M059J (cell line): ENCODE results near the gene PRLHR. TPM values are rescaled to one million over a fixed set of nuclear protein-coding genes. Genes with fewer than 3 reads are reported as not detected.

ENCODE experiments used
- DNase-seq: peaks from one replicate; pipeline ENCODE4 v3.0.0-alpha.2; 2012; ENCODE audit warnings: low read depth
- total RNA-seq: library from RNA; depleted of rRNA; stranded (reverse); fragments of >200 nt; shearing (Covaris generic); gene quantifications from 2 replicates; pipeline ENCODE4 v1.2.3, GENCODE V29; 2014

The PRLHR gene
- total RNA-seq, 1 experiment from 2014 or later: not detected

DNA sequence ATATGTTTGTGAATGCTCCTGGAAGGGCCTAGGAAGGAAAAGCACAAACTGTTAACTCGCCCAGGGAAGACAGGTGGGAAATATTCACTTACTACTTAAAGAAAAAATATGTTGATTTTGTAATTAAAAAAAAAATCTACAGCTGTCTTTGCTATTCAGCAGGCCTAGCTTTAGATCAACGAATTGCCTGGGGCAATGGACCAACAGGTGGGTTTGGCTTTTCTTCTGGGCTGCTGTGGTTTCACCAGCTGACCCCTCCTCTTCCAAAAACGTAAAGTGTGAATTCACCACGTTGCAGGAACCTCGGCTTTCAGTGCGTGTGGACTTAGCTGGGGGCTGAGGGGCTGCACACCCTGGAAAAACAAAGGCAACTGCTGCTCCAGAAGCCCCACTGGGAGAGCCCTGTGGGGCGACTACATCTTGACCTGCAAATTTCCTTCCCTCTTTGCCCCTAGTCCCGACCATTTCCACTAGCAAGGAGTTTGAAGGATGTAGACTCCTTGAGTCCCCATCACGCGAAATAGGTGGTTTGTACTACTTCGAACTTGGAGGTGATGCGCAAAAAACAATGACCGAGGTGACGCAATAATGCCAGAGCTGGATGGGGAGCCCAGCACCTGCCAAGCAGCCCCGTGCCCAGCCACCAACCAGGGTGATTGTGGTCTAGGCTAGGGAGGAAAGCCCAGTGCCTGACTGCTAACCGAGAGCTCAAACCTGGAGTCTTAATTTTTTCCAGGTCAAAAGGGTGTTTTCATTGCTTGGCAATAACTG, 7.4 kb downstream of the PRLHR start:
- no peak for DNase-seq

DNA sequence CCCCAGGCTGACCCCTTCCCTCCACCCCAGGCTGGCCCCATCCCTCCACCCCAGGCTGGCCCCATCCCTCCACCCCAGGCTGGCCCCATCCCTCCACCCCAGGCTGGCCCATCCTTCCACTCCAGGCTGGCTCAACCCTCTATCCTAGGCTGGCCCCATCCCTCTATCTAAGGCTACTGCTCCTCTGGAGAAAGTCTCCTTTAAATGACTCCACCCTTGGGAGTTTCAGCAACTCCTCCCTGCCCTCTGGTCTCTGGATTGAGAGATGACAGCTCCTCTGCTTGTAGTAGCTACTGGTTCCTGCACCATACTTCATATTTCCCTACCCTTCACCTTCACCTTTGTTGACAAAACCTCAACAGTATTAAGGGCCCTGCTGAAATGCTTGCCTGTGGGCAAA, 8.5 kb downstream of the PRLHR start:
- no peak for DNase-seq

DNA sequence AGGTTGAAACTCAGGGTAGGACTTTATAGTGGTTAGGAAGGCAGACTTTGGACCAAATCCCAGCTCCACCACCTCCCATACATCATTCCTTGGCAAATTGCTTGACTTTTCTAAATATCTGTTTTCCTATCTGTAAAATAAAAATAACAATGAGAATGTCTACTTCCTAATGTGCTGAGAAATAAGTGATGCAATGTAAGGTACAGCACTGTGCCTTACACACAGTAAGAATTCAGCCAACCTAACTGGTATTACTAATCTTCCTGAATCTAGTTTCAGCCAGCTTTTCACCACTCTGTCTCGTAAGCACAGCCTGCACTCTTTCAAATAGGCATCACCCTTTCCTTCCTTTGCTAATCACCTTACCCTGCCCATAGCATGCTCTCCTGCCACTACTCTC, 9.7 kb downstream of the PRLHR start:
- peak; percentile 13 for DNase-seq

DNA sequence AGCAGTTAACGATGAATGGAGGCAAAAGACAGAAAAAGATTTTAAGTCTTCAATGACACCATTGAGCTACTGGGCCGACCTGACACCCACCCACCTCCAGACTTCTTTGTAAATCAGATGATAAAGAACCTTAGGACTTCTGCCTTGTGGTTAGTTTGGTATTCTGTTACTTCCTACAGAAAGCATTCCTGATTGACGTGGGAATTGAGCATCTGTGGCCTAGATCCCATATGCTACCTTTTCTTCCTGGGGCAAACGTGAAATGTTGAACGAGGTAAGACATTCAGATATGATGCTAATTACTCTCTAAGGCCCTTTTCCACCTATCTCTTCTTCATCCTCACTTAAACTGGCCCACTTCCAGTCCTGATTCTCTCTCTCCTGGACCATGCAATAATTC, 10.2 kb downstream of the PRLHR start:
- DNase-seq: peak; percentile 27

DNA sequence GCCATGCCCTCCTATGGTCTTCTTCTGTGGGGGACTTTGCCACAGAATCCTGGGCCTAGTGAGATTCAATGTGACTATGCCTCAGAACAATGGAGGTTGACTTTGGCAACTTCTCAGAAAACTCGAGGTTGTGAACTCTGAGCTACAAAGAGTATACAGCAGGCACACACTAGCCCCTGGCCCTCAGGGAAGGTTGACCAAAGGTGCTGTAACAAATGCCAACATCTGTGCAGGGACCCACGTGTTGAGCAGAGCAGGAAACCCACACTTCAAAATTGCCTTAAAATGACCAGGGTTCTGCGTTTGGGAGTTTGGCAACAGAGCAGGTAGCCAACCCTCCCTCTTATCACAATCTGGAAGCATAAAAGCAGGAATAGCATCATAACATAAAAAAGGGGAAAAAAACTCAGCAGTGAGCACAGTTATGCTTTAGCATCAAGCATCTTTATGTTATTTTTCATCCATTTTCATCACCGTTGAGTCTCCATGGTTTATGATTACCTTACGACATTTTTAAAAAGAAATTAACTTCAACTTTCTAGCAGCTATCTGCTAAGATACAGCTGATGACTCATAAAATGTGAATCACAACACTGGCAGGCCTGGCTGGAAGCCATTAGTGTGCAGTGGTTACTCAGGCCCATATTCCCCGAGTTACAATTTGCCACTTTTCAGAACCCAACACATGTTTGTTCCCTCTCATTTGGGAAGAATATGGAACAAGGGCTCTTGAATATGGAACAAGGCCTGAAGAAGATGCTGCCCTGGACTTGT, 11.1 kb downstream of the PRLHR start:
- peak; percentile 85 for DNase-seq

DNA sequence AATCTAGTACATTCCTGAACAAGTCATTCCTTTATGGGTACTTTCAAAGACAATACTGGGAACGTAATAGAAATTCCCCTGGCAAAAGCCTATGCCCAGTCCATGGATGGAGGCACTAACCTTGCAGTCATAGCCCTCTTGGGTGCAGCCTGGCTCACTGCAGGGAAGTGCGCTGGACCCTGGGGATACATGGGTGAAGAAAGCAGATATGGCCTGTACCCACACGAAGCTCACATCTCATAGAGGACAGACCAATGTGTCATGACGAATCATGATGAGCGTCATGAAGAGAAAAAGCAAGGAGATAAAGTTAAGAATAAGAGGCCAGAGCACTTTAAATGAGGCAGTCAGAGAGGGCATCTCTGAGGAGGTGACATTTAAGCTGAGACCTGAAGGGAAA, 11.8 kb downstream of the PRLHR start:
- no peak for DNase-seq

DNA sequence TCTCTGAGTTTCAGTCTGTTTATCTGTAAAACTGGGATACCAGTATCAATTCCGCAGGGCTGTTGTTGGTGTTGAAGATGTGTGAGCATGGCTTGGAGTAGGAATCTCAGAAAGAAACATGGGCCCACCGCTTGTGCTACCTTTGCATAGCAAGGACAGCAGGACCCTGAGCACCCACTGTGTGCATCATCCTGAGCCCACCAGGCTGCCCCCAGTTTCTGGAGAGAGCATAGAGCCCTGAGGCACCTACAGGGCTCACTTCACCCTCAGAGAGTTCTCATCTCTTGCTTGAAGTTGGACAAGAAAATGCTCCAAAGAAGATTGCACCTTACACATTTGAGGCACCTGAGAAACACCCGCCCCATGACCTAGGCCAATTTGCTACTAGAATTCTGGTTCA, 12.9 kb downstream of the PRLHR start:
- DNase-seq: no peak

DNA sequence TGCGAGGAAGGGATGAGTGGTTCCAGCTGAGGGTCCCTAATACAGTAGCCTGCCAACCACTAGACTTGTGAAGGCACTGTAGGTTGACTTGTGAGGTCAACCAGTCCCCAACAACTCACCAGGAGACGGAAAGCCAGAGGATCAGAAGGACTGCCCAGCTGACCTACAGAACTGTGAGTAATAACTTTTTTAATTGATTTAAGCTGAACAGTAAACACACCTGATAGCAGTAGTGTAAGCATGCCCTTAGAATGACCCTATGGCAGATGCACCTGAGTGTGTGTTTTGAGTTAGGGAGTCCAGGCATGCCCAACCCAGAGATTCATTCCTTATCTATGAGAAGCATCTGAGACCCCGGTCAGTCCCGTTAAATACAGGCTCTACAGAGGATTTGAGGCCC, 14.1 kb downstream of the PRLHR start:
- no peak for DNase-seq

DNA sequence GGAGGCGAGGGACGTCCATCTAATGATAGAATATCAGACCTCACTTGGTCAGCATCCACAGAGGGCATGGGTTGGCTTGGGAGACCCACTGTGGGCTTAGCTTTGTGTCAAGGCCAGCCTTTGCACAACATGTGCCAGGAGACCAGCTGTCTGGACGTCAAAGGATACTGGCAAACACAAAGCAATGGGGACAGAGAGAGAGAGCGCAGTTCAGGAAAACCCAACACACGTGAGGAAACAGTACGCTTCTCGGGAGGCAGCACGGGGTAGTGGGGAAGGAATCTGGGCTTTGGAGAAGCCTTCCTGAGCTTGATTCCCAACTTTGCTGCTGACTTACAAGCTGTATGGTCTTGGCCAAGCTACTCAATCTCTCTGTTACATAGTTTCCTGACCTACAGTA, 14.7 kb downstream of the PRLHR start:
- no peak for DNase-seq

DNA sequence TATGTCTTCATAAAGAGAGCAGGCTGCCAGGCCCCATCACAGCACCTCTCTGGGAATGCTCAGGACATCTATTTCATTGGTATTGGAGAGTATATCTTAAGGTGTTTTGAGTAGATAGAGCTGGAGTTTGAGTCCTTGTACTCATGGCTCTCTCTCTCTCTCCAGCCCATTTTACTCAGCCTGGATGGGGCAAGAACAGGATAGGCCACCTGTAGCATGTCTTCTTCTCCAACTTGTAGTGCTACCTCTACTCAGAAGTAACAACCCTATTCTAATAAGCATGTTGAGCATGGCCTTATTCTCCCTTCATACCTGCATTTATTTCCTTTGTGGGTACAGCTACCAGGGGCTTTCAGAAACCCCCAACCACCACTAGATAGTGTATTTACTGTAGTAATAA, 21.9 kb downstream of the PRLHR start:
- DNase-seq: no peak

DNA sequence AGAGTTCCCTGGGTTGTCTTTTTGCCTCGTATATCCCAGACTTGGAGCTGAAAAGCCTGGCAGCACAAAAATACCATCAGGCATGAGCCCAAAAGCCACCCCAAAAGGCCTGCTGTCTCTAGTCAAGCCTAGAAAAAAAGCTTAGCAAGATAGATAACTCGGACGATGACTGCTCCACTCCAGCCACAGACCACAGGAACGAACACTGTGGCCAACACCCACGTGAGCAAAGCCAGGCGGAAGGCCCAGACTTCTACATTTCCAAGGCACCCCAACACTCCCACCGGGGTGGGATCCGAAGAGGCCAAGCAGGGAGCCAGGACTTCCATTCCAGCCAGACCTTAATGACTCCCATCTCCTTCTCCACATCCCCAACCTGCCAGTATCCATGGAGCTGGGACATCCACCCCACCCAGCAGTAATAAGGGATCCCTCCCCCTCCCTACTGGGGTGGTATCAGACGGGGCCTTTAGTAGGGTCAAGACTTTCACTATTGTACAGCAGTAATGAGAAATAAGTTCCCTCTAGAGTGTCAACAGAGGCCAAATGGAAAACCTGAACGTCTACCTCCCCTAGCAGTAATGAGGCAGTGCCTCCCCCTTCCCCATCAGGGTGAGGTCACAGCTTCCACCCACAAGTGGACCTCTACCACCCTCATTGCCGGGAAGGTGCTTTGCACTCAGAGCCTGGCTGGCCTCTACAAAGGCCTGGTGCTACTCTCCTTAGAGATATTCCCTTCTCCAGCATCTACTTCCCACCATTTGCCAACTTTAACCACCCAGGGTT, 23.0 kb downstream of the PRLHR start:
- no peak for DNase-seq

DNA sequence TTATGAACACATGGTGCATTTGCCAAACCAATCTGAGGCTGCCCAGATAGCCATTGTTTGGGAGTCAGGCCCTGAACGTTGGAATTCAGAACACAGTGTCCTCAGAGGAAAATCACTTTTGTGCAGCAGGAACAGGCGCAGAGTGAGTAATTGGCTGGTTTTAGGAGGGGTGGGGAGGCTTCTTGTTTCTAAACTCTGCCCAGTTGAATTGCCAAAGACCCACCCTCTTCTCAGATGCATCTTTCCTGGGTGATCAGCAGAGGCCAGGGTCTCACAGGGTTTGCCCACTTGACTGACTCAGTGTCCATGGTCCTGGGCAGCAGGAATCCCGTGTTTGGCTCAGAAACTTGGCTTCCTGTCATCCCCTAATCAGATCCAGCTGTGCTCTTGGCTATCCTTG, 24.3 kb downstream of the PRLHR start:
- no peak for DNase-seq

DNA sequence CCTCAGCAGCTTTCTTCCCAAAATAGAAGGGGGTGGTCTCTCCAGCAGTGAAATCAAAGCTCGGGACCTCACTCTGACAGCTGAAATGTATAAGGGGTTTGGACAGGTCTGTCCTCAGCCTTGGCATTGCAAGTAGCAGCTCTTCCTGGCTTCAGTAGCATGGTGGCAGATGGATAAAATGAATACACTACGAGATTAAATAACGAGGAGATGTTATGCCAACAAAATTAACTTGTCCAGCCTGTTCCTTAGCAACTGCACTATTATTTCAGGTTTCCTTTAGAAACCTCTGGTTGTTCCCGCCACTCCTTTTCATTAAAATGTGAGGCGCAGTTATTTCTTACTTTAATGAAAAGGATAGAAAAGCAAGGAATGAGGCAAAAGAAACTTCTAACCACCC, 24.9 kb downstream of the PRLHR start:
- DNase-seq: no peak

DNA sequence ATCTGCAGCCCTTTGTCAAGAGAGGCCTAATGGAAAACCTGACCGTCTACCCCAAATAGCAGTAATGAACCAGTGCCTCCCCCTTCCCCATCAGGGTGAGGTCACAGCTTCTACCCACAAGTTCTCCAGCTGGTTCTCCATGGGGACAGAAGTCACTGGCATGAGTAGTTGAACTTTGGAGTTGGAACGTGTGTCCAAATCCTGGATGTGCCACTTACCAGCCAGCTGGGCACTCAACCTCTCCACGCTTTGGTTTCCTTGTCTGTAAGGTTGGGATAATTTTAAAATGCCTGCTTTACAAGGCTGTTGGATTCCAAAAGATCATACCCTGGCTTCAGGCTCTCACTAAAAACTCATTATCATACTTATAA, 25.6 kb downstream of the PRLHR start:
- no peak for DNase-seq

DNA sequence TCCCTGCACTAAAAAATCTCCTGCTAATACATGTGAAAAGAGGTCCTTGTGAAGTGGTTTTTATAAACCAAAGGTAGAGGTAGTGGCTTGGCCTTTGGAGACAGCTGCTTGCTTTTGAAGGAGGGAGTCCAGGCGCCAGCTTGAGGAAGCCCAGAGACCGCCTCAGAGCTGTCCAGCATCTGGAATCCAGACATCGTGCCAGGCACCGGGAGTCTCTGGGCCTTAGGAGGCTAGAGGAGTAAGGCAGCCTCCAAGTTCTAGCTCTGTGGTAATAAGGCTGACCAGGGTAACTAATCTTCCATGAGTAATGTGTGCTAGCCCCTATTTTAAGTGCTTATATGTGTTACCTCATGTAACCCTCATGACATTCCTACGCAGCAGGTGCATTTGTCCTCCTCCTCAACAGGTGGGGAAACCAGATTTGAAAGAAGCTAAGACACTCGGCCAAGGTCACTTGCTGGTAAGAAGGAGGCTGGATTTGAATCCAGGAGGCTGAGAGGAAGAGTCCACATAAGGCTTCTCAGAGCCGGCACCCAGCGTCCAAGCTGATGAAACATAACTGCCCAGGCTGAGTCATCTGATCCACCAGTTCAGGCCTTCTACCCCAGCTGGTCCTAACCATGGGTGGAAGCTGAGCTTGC, 26.1 kb downstream of the PRLHR start:
- DNase-seq: peak; percentile 12

DNA sequence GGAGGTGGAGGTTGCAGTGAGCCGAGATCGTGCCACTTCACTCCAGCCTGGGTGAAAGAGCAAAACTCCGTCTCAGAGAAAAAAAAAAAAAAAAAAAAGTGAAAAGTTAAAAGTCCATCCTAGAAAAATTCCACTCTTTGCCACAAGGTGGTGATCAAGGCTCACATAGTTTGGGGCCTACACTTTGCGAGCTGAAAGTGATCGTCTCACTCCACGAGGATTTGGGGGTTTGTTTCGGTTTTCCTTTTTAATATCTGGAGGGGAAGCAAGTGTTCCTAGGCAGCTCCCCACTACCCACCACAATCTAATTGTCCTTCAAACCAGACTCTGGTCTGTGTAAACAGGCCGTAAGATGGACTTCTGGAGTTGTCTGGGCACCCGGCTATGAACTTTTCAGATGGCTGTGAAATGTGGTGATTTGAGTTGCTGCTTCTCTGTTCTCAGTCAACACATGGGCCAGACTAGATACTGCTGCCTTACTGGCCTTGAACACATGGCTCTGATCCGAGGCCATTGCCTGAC, 27.1 kb downstream of the PRLHR start:
- peak; percentile 61 for DNase-seq

DNA sequence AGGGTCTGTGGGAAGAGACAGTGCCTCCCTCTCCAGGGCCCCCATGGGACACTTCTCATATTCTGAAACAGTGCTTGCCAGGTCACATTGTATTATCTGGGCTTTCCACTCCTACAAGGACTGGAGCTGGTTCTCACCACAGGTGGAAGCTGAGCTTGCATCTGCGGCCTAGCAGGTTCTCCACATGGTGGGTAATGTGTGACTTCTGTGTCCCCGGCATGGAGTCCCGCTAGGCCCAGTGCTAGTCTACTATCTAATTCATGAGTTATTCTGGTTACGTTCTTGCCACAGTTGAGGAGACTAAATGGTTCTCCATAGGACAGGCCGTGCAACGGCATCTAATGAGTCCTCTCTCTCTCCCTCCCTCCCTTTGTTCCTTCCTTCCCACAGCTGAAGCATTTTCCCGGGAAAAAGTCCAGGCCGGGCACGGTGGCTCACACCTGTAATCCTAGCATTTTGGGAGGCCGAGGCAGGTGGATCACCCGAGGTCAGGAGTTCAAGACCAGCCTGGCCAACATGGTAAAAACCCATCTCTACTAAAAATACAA, 27.7 kb downstream of the PRLHR start:
- no peak for DNase-seq

DNA sequence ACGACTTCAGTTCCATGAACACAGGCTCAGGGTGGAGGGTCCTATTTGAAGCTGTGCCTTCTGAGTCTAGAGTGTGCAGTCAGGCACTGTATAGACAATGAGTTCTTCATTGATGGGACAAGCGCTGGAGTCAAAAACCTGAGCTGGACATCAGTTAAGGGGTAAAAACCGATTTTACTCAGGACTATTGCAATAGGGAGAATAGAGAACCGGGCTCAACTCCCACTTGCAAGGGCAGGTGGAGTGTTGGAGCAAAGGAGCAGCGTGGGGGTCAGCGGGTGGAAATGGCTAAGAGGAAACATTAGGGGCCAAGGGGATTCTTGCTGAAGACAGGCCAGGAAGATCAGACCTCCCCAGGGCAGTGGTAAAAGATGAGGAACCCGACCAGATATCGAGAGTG, 28.5 kb downstream of the PRLHR start:
- DNase-seq: no peak

DNA sequence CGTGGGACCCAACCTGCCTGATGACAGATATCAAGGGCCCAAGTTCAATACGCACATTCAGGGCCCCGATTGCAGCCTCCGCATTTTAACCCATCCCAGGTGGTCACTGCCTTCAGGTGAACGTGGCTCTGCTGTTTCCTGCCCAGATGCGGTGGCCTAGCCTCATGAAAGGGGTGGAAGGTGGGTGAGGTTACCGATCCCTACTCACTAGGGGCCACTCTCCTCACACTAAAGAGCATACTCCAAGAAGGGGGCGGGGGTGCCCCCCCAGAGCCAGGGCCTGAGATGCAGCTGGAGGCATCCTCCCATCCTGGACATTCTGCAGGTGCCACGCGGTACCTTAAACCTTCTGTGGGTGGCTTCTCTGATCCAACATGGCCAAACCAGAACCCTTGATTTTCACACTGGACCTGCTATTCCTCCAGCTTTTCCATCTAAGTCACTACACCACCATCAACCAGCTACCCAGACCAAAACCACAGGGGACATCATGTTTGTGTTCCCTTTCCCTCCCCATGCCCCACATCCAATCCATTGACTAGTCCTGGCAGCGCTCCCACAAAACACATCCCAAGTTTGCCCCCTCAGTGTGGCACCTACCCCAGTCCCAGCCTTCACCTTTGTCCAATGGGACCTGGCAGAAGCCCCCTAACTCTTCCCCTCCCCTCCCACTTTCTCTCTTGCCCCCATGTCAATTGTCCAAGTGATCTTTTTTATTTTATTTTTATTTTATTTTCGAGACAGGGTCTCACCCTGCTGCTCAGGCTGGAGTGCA, 30.0 kb downstream of the PRLHR start:
- DNase-seq: no peak

DNA sequence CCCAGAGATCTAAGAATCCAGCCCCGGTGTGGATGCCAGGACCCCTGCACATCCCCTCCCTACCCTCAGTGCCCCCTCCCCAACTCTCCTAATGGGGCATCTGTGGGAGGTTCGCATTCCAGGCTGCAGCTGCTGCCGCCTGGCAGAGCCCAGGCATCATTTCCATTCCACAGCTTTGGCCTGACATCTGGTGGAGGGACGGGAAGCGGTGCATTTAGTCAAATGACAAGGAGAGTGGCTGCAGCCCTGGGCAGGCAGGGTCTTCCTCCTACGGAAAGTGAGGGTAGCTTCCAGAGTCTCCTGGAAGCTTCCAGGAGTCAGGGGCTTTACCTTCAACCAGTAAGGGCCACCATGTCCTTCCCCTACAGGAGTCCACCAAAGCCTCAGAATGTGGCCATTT, 30.8 kb downstream of the PRLHR start:
- DNase-seq: peak; percentile 19

DNA sequence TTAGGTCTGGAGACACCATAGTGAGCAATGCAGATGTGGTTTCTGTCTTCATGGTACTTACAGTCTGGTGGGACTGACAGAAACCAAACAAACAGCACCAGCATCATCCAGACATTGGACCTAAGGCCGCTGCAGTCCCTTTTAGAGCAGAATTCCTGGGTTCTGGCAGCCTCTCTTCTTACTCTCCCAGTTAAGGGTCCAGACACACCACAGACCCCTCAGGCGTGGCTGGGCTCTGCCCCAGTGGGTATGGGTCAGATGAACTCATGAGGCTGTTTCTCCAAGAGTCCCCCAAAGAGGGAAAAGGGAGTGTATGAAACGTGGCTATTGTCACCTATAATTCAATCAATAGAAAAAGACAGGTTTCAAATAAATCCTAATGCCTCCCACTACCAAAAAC, 31.3 kb downstream of the PRLHR start:
- no peak for DNase-seq
